Subcutaneous adipose tissue (tissue), 4 donors: Measurements from ENCODE around the gene TEX51. TPM values are rescaled to one million over a fixed set of nuclear protein-coding genes. Genes with fewer than 3 reads are reported as not detected.

Source experiments
- total RNA-seq, 4 donors: library from RNA; depleted of rRNA; stranded (reverse); fragments of >200 nt; gene quantifications; one replicate each; pipeline ENCODE4 v1.1.0, GENCODE V29; 2016
- TF ChIP-seq, protein P1 (sequence below): fragments of 450-650 bp; IDR thresholded peaks from one replicate; pipeline ENCODE4 v1.5.1; 2016; ENCODE audit warnings: low read depth, mild to moderate bottlenecking, control low read depth, antibody characterized with exemption, moderate library complexity

Gene TEX51
- total RNA-seq, 4 donors from 2014 or later = not detected

DNA sequence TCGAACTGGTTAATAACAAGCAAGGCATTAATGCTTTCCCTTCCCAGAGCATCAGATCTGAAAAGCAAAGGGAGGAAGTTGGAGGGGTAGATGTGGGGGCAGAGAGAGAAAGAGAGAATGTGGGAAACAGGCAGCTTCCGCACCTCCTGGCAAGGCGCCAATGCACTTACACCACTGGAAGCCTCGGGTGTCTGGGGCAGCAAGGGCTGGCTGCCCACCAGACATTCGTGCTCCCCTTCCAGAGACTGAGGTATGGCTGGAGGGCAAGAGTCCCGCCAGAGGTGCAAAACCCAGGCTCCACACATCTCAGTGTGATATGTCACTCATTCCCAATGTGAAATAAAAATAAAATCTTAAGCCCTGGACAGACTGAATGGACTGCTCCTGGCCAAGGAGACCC, 46.4 kb downstream of the TEX51 start:
- TF ChIP-seq, protein P1, sequence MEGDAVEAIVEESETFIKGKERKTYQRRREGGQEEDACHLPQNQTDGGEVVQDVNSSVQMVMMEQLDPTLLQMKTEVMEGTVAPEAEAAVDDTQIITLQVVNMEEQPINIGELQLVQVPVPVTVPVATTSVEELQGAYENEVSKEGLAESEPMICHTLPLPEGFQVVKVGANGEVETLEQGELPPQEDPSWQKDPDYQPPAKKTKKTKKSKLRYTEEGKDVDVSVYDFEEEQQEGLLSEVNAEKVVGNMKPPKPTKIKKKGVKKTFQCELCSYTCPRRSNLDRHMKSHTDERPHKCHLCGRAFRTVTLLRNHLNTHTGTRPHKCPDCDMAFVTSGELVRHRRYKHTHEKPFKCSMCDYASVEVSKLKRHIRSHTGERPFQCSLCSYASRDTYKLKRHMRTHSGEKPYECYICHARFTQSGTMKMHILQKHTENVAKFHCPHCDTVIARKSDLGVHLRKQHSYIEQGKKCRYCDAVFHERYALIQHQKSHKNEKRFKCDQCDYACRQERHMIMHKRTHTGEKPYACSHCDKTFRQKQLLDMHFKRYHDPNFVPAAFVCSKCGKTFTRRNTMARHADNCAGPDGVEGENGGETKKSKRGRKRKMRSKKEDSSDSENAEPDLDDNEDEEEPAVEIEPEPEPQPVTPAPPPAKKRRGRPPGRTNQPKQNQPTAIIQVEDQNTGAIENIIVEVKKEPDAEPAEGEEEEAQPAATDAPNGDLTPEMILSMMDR = no peak

DNA sequence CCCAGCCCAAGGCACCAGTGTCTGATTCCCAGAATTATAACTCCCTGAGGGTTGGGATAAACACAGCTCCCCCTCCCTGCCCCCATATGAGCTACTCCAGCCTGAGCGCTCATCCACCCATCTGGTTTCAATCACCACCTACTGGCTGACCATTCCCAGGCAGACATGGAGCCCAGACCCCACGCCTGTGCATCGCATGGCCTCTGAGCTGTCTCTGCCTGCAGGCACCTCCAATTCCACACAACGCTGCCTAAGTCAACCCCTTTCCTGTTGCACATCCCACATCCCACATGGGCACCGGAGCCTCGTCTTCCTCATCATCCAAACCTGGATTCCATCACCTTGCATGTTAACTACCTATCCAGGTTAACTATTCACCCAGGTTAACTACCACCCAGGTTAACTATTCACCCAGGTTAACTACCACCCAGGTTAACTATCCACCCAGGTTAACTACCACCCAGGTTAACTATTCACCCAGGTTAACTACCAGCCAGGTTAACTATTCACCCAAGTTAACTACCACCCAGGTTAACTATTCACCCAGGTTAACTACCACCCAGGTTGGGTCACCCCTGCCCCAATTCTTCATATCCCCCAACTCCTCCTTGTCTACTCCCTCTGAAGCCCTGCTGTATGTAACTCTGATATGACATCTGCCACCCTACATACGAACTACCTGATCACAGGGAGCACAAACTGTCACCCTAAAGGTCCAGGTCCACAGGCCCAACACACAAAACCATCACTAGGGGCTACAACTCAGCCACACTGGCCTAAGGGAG, 47.8 kb downstream of the TEX51 start:
- TF ChIP-seq, protein P1 = no peak

DNA sequence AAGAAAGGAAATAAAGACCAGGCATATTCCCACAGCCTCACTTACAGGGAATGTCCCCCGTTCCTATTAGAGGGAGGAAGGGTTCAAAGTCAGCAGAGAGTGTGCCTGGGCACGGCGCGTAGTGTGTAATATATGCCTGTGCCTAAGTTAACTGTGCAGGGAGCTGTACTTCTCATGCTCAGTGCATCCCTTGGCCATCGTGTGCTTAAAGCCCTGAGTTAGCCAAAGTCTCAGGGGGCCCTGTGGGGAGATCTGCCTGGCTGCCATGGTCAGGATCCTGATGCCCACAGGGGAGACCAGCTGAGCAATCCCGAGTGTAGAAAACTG, 48.4 kb downstream of the TEX51 start:
- TF ChIP-seq, protein P1 = no peak

DNA sequence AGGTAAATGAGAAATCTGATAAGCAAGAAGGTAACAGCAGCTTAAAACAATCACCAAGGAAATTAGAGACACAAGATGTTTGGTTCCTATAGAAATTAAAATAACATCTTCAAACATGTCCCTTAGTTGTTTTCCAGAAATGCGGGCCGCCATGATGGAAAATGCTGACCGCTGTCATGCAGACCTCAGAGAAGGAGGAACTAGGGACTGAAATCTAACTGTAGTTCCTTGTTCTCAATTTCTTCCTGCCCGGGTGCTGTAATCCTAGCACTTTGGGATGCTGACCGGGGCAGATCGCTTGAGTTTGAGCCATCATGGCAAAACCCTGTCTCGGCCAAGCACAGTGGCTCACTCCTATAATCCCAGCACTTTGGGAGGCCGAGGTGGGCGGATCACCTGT, 51.1 kb downstream of the TEX51 start:
- TF ChIP-seq, protein P1 = no peak

DNA sequence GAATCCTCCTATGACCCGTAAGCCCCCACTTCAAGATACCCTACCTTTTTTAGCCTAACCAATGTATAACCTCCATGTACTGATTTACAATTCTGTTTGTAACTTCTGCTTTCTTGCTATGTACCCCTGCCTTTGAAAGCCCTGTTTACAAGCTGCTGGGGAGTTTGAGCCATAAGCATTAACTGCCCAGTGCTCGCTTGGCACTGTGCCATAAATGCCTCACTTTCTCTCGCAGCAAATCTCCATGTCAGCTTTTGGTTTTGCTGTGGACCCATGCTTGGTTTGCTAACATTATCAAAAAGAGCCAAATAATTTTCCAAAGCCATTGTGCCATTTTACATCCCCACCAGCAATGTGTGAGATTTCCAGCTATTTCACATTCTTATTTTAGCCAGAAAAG, 51.8 kb downstream of the TEX51 start:
- TF ChIP-seq, protein P1 = no peak

Other genes with a start within 250 kb of the TEX51 start
- gene GYPC, start 242.7 kb upstream of the TEX51 start, total RNA-seq = 100 to 1,000 TPM in 3 of 4 donors, 10 to 100 TPM in 1; 91.5 to 146 (median 126) TPM
- gene BIN1, start 208.3 kb downstream of the TEX51 start, total RNA-seq = 100 to 1,000 TPM in 1 of 4 donors, 10 to 100 TPM in 3; 53.3 to 134 (median 55.4) TPM